ENCODE measurements around the gene ACSL1. TPM values are rescaled to one million over a fixed set of nuclear protein-coding genes. Genes with fewer than 3 reads are reported as not detected.

Gene ACSL1
- total RNA-seq, 4 donors from 2014 or later, result 27.3 to 98.4 (median 70.1) TPM

DNA sequence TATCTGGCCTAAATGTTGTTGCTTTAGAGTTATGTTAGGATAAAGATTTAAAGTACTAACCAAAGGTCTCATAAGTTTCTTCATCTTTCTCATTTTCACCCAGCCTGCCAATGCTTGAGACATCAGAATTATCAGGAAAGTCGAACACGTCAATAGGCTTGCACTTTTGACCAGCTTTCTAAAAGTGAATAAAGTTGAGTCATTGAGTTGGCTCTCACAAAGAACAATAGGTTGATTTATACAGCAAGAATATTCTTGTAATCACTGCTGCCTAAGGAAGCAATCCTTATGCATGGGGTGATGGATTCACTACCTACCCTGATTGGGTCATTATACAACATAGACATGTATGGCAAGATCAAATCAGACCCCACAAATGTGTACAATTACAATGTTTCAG, 96.9 kb downstream of the ACSL1 start:
- DNase-seq, result no peak
- Histone ChIP-seq H3K4me3 (no peak overlapping the region), H3K27ac (no peak overlapping the region), H3K36me3 (no peaks in the 10 kb centered on the region), H3K9me3 (no peaks in the 10 kb centered on the region), H3K4me1 (no peaks in the 10 kb centered on the region), H3K27me3 (no peaks in the 10 kb centered on the region)
- intact Hi-C loops (cut with DNase I; ENCODE audit: low total_unique reads), result no loop called here
- TF ChIP-seq, protein P1, sequence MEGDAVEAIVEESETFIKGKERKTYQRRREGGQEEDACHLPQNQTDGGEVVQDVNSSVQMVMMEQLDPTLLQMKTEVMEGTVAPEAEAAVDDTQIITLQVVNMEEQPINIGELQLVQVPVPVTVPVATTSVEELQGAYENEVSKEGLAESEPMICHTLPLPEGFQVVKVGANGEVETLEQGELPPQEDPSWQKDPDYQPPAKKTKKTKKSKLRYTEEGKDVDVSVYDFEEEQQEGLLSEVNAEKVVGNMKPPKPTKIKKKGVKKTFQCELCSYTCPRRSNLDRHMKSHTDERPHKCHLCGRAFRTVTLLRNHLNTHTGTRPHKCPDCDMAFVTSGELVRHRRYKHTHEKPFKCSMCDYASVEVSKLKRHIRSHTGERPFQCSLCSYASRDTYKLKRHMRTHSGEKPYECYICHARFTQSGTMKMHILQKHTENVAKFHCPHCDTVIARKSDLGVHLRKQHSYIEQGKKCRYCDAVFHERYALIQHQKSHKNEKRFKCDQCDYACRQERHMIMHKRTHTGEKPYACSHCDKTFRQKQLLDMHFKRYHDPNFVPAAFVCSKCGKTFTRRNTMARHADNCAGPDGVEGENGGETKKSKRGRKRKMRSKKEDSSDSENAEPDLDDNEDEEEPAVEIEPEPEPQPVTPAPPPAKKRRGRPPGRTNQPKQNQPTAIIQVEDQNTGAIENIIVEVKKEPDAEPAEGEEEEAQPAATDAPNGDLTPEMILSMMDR (IDR thresholded peaks at IDR 0.05), result no peak
- TF ChIP-seq POLR2A (IDR thresholded peaks at IDR 0.05), result no peak

DNA sequence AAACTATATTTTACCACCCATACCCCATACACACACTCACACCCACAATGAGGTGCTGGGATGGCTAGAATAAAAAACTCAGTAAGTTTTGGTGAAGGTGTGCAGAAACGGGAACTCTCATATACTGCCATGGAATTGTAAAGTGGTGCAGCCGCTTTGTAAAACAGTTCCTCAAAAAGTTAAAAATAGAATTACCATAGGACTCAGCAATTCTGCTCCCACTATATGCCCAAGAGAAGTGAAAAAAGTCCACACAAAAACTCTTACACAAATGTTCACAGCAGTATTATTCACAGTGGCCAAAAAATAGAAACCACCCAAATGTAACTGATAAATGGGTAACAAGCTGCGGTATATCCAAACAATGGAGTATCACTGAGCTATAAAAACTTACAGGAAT, 98.3 kb downstream of the ACSL1 start:
- Histone ChIP-seq H3K4me1 (no peaks in the 10 kb centered on the region), H3K4me3 (no peak overlapping the region), H3K36me3 (no peaks in the 10 kb centered on the region), H3K27me3 (no peaks in the 10 kb centered on the region), H3K27ac (no peak overlapping the region), H3K9me3 (no peaks in the 10 kb centered on the region)
- DNase-seq, result no peak
- TF ChIP-seq POLR2A (IDR thresholded peaks at IDR 0.05), result no peak
- TF ChIP-seq, protein P1 (IDR thresholded peaks at IDR 0.05), result no peak
- intact Hi-C loops (cut with DNase I; ENCODE audit: low total_unique reads), result no loop called here

DNA sequence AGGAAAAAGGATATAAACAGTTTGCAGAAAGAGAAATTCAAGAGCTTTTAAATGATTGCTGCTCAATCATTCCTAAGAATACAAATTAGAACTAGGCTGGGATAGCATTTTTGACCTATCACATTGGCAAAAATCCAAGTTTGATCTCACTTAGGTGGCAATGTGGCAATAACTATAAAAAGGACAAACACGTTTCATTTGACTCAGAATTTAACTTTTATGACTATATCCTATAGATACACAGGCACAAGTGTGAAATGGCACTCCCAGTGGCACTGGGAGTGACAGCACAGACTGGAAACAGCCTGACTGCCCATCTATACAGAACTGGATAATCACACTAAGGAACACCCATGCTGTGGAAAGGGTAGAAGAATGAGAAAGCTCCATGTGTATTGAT, 103.0 kb downstream of the ACSL1 start:
- no peaks in the 10 kb centered on the region for H3K36me3 ChIP-seq
- TF ChIP-seq, protein P1 (IDR thresholded peaks at IDR 0.05), result no peak
- TF ChIP-seq POLR2A (IDR thresholded peaks at IDR 0.05), result no peak
- intact Hi-C loops (cut with DNase I; ENCODE audit: low total_unique reads), result no loop called here
- no peak overlapping the region for H3K4me3 ChIP-seq
- no peaks in the 10 kb centered on the region for H3K27me3 ChIP-seq
- H3K9me3 ChIP-seq, result no peaks in the 10 kb centered on the region
- no peak for DNase-seq
- H3K27ac ChIP-seq, result no peak overlapping the region
- H3K4me1 ChIP-seq, result no peaks in the 10 kb centered on the region

DNA sequence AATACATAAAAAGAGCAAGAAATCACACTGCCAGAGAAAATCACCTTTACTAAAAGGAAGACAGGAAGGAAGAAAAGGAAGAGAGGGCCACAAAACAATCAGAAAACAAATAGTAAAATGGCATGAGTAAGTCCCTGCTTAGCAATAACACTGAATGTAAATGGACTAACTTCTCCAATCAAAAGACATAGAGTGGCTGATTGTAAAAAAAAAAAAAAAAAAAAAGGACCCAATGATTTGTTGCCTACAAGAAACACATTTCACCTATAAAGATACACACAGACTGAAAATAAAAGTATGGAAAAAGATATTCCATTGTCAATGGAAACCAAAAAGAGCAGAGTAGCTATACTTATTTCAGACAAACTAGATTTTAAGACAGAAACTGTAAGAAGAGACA, 104.5 kb downstream of the ACSL1 start:
- no peaks in the 10 kb centered on the region for H3K4me1 ChIP-seq
- no peaks in the 10 kb centered on the region for H3K36me3 ChIP-seq
- H3K4me3 ChIP-seq, result no peak overlapping the region
- no peak overlapping the region for H3K27ac ChIP-seq
- no peaks in the 10 kb centered on the region for H3K27me3 ChIP-seq
- intact Hi-C loops (cut with DNase I; ENCODE audit: low total_unique reads), result no loop called here
- no peak for TF ChIP-seq POLR2A (IDR thresholded peaks at IDR 0.05)
- TF ChIP-seq, protein P1 (IDR thresholded peaks at IDR 0.05), result no peak
- H3K9me3 ChIP-seq, result no peaks in the 10 kb centered on the region
- DNase-seq, result no peak

DNA sequence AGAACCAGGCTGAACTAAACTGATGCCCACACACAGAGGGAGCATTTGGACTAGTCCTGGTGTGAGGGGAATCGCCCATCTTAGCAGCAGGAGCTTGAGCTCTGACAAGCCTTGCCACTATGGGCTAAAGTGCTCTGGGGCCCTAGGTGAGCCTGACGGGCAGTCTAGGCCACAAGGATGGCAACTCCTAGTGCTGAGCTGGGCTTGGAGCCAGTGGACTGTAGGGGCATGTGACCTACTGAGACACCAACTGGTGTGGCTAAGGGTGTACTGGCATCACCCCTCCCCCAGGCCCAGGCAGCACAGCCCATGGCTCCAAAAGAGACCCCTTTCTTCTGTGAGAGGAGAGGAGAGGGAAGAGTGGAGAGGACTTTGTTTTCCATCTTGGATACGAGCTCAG, 106.4 kb downstream of the ACSL1 start:
- H3K27me3 ChIP-seq, result no peaks in the 10 kb centered on the region
- H3K27ac ChIP-seq, result no peak overlapping the region
- intact Hi-C loops (cut with DNase I; ENCODE audit: low total_unique reads), result no loop called here
- H3K36me3 ChIP-seq, result no peaks in the 10 kb centered on the region
- no peak for TF ChIP-seq POLR2A (IDR thresholded peaks at IDR 0.05)
- TF ChIP-seq, protein P1 (IDR thresholded peaks at IDR 0.05), result no peak
- no peaks in the 10 kb centered on the region for H3K9me3 ChIP-seq
- no peak for DNase-seq
- H3K4me1 ChIP-seq, result no peaks in the 10 kb centered on the region
- H3K4me3 ChIP-seq, result no peak overlapping the region

Measured in uterus (tissue), 4 donors.